Measurements from ENCODE around the gene NAE1.

NAE1 gene

GRCh38 chr16:66811043-66811442 is 19.7 kb downstream of the NAE1 start:
- DNase-seq (ENCODE audit: low read depth, low spot score): no peak
- TF ChIP-seq CTCF (IDR thresholded peaks at IDR 0.05; ENCODE audit: low read depth, low read length): no peak
- no peak overlapping the region for H3K4me3 ChIP-seq (ENCODE audit: low read depth, low read length)
- in situ Hi-C loops (cut with HindIII; ENCODE audit: low sequenced_read_pairs): no loop called here

GRCh38 chr16:66810391-66810790 is 20.4 kb downstream of the NAE1 start:
- no peak overlapping the region for H3K4me3 ChIP-seq (ENCODE audit: low read depth, low read length)
- in situ Hi-C loops (cut with HindIII; ENCODE audit: low sequenced_read_pairs): no loop called here

GRCh38 chr16:66809765-66810164 is 21.0 kb downstream of the NAE1 start:
- H3K4me3 ChIP-seq (ENCODE audit: low read depth, low read length): no peak overlapping the region
- DNase-seq (ENCODE audit: low read depth, low spot score): no peak
- TF ChIP-seq CTCF (IDR thresholded peaks at IDR 0.05; ENCODE audit: low read depth, low read length): no peak
- in situ Hi-C loops (cut with HindIII; ENCODE audit: low sequenced_read_pairs): no loop called here

More at GRCh38 chr16:66810391-66810790, 20.4 kb downstream of the NAE1 start:
- no peak for DNase-seq (ENCODE audit: low read depth, low spot score)
- no peak for TF ChIP-seq CTCF (IDR thresholded peaks at IDR 0.05; ENCODE audit: low read depth, low read length)

GRCh38 chr16:66802159-66802558 is 28.6 kb downstream of the NAE1 start:
- no peak for TF ChIP-seq CTCF (IDR thresholded peaks at IDR 0.05; ENCODE audit: low read depth, low read length)
- H3K4me3 ChIP-seq (ENCODE audit: low read depth, low read length): no peak overlapping the region
- in situ Hi-C loops (cut with HindIII; ENCODE audit: low sequenced_read_pairs): no loop called here
- DNase-seq (ENCODE audit: low read depth, low spot score): no peak

GRCh38 chr16:66801320-66802105 is 29.3 kb downstream of the NAE1 start, which contains the start of gene TERB1:
TERB1 (minus strand) TSS chr16:66801584; CDS start chr16:66796798, 4,786 bp downstream.
- TF ChIP-seq CTCF (IDR thresholded peaks at IDR 0.05; ENCODE audit: low read depth, low read length): no peak
- H3K4me3 ChIP-seq (ENCODE audit: low read depth, low read length): no peak within 1 kb of the TSS
- in situ Hi-C loops (cut with HindIII; ENCODE audit: low sequenced_read_pairs): no loop called here
- DNase-seq (ENCODE audit: low read depth, low spot score): no peak

GRCh38 chr16:66800856-66801255 is 29.9 kb downstream of the NAE1 start:
- no peak overlapping the region for H3K4me3 ChIP-seq (ENCODE audit: low read depth, low read length)
- in situ Hi-C loops (cut with HindIII; ENCODE audit: low sequenced_read_pairs): no loop called here
- TF ChIP-seq CTCF (IDR thresholded peaks at IDR 0.05; ENCODE audit: low read depth, low read length): no peak
- DNase-seq (ENCODE audit: low read depth, low spot score): no peak
